Left hindlimb (tissue), 1 donor: ENCODE measurements around the gene OR2AK2.
A peak's percentile ranks its signal among the peaks of the same experiment; 100 is the strongest.

ENCODE experiments used
- DNase-seq: peaks from one replicate; pipeline ENCODE4 v3.0.0-alpha.2; 2018

The OR2AK2 gene, protein sequence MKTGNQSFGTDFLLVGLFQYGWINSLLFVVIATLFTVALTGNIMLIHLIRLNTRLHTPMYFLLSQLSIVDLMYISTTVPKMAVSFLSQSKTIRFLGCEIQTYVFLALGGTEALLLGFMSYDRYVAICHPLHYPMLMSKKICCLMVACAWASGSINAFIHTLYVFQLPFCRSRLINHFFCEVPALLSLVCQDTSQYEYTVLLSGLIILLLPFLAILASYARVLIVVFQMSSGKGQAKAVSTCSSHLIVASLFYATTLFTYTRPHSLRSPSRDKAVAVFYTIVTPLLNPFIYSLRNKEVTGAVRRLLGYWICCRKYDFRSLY

DNA sequence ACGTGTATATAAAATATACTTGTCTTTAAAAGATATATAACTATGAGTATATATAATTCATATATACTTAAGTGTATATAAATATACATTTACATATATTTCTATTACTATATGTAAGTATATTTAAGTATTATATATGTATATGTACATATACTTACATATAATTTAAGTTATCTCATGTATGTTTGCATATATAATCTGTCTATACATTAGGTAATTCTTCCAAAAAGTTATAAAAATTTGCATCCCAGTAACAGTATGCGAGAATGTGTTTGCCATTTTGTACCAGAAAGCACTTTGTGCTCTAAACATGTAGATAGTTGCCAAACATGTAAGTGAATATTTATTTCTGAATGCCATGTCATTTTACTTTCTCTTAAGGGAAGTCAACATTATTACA is at the start of gene OR2AK2:
OR2AK2 (plus strand) TSS at position 301 of the 400 bp plus-strand sequence. CDS start 144 bp downstream, outside the sequence.
- no peak for DNase-seq

DNA sequence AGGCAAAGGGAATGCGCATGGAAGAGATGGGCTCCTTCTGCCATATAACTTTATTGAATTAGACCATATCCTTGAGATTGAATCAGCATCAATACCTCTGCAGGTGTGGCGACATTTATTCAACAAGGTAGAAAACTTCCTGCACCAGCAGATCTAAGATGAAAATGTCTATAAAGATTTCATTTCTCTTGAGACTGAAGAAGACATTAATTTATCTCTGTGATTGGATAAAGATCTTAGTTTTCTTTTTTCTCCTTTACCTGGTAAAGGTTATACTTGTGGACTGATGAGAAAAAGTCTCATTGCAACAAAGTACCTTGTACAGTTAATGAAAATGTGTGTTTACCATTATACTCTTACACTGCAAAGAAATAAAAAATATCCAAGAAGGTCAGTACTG is 45.1 kb upstream of the OR2AK2 start, which contains the start of gene OR2T8:
OR2T8 (plus strand) TSS at position 301 of the 400 bp plus-strand sequence. CDS start 766 bp downstream, outside the sequence.
- no peak for DNase-seq

DNA sequence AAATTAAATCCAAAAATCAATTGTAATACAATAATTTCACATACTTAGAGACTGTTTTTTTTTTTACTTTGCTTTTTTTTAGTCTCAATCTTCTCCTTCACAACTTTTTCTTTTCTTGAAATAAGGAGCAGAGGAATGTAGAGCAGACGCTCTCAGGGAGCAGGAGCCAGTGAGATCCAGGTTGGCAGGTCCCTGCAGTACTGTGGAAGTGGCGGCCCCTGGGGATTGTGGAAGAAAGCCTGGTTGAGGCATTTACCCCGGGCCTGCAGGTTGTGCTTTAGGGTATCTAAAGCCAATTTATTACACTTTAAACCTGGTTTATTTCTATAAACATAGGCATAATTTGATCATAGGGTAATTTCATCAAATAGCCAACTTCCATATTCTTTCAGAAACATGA is 41.1 kb upstream of the OR2AK2 start:
- no peak for DNase-seq

- DNase-seq, result no peak
These were observed 40.2 kb upstream of the OR2AK2 start, which contains the start of gene OR2AJ1 for GRCh38 chr1:247924868-247925267. OR2AJ1 (plus strand) TSS chr1:247924889; CDS start chr1:247933769, 8,880 bp downstream.

DNA sequence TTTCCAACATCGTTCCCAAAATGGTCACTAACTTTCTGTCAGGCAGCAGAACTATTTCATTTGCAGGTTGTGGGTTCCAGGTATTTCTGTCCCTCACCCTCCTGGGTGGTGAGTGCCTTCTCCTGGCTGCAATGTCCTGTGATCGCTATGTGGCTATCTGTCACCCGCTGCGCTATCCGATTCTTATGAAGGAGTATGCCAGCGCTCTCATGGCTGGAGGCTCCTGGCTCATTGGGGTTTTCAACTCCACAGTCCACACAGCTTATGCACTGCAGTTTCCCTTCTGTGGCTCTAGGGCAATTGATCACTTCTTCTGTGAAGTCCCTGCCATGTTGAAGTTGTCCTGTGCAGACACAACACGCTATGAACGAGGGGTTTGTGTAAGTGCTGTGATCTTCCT is 31.0 kb upstream of the OR2AK2 start:
- DNase-seq, result no peak

DNA sequence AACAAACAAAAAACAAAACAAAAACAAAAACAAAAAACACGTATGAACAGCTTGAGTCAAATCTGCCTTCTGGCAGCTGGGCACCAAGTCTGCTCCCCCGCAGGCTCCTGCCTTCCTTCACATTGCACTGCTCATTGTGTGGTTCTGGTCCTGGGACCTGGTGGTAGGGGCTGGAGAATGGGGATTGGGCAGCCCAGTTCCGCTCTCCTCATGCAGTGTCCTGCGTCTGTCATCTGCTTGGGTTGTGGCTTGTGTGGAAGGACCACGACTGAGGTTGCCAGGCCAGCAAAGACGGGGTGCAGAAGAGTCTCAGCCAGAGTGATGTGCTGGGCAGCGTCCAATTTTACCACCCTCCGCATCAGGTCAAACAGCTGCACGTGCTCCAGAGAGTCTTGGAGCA is 29.3 kb upstream of the OR2AK2 start:
- DNase-seq, result no peak

- DNase-seq, result no peak
These were observed 28.6 kb upstream of the OR2AK2 start for GRCh38 chr1:247936415-247936814.

DNA sequence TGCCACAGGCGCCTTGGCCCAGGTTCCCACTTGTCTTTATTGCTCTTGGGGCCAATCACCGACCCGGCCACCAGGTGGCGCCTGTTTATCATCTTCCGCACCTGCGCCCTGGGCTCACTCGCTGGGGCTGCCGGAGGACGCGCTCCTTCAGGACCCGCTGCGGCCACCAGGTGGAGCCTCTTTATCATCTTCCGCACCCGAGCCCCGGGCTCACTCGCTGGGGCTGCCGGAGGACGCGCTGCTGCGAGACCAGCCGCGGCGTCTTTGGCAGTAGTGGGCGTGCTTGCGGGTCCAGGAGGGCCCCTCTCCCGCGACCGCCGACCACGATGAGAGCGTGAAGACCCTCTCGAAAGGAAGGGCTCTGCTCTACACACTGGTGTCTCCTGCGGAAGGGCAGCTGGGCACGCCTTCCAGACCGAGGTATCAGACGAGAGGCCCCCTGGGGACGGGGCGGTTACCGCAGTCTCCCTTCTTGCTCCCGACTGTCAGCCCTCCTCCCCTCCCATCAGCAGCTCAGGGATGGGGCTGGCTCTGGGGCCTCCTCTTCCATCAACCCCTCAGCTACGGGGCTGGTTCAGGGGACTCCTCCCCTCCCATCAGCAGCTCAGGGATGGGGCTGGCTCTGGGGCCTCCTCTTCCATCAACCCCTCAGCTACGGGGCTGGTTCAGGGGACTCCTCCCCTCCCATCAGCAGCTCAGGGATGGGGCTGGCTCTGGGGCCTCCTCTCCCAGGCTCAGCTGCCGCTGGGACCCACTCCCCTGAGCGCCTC is 27.9 kb upstream of the OR2AK2 start:
- DNase-seq, result peak; percentile 79

DNA sequence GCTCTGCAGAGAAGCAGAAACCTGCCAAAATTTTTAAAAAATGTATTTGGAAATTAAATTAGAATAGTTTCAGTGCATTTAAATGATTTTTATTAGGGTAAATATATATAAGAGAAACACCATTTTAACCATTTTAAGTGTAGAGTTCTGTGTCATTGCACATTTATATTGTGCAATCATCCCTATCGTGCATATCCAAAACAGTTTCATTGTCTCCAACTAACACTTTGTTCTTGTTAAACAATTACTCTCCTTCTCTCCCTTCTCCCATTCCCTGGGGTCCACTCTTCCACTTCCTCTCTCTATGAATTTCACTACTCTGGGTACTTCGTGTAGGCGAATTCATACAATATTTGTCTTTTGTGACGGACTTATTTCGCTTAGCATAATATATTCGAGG is 22.4 kb upstream of the OR2AK2 start:
- DNase-seq, result no peak

GRCh38 chr1:247948558-247948957 is 16.5 kb upstream of the OR2AK2 start, which contains the start of gene OR2L8:
OR2L8 (plus strand) TSS chr1:247948858; CDS start chr1:247948858, 0 bp downstream.
- no peak for DNase-seq

DNA sequence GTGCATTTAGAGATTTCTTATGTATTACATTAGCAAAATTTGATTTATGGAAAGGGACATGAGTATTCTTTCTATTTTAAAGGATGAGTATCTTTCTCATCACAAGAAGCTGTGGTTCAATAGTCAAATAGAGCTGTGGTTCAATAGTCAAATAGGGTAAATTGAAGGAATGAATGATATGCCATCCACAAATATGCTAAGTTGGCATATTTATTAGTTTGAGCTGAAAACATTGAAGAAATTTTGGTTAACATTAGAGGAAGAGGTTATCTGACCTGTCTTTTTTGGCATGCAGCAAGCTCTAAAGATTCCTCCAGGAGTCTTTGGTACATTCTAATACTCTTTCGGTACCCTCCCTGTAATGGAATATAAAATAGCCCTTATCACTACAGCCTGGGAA is 11.6 kb upstream of the OR2AK2 start:
- DNase-seq, result no peak

- no peak for DNase-seq
These were observed 3.2 kb upstream of the OR2AK2 start for GRCh38 chr1:247961791-247962190.

DNA sequence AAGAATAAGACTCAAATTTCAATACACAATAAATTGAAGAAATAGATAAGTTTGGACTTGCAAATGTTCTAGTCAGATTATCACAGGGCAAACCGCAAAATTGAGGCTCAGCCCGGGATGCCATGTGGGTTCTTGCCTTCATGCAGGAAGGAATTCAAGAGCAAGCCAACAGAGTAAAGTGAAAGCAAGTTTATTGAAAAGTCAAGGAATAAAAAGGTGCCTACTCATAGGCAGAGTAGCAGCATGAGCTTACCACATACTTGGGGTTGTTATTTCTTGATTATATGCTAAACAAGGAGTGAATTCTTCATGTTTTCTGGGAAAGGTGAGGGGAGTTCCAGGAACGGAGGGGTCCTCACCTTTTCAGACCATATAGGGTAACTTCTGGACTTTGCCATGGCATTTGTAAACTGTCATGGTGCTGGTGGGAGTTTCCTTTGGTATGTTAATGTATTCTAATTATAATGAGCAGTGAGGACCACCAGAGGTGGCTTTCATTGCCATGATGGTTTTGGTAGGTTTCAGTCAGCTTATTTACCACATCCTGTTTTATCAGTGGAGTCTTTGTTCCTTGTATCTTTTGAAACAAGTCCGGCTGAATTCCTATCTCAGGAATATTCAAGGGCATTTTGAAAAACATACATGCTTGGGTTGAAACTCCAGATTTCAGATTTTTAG is 2.0 kb upstream of the OR2AK2 start:
- DNase-seq, result no peak

DNA sequence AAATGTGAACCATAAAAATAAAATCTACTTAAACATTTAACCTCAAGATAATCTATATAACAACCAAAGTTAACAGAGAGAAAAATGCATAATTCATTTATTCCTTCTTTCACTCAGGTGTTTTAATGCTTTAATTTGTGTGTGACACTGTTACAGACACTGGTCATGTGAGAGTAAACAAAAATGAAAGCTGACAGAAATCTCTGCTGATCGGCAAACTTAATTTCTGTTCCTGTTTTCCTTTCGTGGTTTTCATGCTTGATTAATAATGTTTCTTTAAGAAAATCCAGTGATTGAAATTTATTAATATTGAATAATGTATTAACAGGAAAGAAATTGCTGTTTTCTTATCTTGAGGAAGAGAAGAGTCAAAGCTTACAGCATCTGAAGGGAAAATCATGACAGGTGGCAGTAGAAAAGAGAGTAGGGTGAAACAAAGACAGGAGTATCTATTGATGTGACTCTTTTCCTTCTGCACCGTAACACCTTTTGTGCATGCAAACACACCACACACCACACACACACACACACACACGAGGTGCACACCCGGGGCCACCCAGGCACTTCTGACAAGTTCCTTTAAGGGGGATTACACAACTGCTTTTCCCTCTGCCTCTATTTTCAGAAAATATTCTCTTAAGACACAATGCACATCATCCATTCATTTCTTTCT is 1.6 kb downstream of the OR2AK2 start:
- no peak for DNase-seq

DNA sequence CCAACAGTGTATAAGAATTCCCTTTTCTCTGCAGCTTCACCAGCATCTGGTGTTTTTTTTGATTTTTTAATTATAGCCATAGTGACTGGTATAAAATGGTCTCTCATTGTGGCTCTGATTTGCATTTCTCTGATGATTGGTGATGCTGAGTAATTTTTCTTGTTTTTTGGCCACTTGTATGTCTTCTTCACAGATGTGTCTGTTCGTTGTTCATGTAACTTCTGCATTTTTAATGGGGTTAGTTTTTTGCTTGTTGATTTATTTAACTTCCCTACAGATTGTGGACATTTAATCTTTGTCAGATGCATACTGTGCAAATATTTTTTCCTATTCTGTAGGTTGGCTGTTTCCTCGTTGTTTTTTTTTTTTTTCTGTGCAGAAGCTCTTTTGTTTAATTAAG is 28.0 kb downstream of the OR2AK2 start:
- no peak for DNase-seq

DNA sequence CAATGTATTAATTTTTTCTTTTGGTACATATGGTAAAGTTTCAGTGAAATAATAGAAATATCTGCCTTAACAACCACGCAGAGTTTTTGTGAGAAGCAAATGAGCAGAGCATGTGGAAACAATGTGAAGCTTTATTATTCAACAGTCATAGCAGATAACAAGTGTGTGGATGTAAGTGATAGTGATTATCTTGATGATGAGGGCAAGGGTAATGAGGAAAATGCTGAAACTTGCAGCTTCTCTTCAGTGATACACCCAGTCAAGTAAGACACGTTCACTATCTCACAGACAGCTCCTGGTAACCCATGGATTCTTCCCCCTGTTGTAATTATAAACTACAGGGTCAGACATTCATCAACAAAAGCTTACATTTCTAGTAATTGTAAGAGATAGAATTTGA is 33.8 kb downstream of the OR2AK2 start:
- DNase-seq, result no peak

DNA sequence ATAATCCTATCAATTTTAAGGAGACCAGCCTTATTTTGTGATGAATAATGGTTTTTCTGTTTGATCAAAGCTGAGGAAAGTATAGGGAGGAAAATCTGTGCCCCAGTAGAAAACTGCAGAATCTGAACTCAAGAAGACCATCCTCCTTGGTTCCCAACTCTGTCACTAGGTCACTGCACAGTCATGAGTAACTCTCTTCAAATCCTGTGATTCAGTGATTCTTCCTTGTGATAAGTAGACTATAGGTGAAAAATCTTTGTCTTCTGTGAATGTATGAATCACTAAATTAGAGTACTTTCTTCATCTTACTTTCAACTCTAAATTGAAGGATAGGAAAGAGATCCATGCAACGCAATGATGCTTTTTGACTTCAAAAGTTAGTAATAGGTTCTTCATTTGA is 35.1 kb downstream of the OR2AK2 start:
- no peak for DNase-seq

GRCh38 chr1:248007778-248008177 is 42.7 kb downstream of the OR2AK2 start:
- no peak for DNase-seq

- no peak for DNase-seq
These were observed 44.6 kb downstream of the OR2AK2 start for GRCh38 chr1:248009681-248010080.

DNA sequence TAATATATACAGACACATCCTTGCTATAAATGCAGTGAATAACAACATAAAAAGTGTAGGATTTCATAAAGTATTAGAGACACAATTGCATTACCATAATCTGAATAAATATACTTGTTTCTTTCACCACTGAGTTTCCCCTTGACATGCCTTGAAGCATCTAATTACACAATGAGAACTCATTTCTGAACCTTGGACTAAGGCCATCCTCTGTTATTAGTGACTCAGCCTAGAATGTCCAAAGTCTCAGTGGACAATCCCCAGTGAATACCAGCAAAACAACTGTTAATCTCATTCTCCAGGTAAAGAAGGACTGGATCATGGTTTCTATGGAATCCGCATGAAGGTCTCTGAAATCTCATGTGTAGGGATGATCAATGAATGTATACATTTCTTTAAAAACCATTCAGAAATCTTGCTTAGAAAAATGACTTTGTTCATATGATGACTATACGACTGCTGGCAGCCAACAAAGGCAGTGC is 48.2 kb downstream of the OR2AK2 start, which contains the start of gene OR2L5:
OR2L5 (plus strand) TSS at position 432 of the 482 bp plus-strand sequence. CDS start 8,288 bp downstream, outside the sequence.
- DNase-seq, result no peak

- no peak for DNase-seq
These were observed 50.8 kb downstream of the OR2AK2 start for GRCh38 chr1:248015803-248016202.
